CD4-positive, alpha-beta T cell treated with Interleukin-12 subunit alpha and Interleukin-12 subunit beta, for 1 hour (primary cell): ENCODE measurements around the gene C19orf47.
A peak's percentile ranks its signal among the peaks of the same experiment; 100 is the strongest.

ENCODE experiments used
- DNase-seq: peaks from one replicate; pipeline ENCODE4 v3.0.0-alpha.2; 2020

The C19orf47 gene

GRCh38 chr19:40348125-40348913, at the start of gene C19orf47, which contains the start of gene PLD3:
Gene C19orf47, minus strand, starts transcription at chr19:40348397. Its CDS starts 6,540 bp downstream, at chr19:40341857.
Gene PLD3, plus strand, starts transcription at chr19:40348695. Its CDS starts 17,789 bp downstream, at chr19:40366484.
- DNase-seq = peak; percentile 99

- DNase-seq = no peak
These were observed 49.3 kb upstream of the C19orf47 start for GRCh38 chr19:40397568-40397906.

- DNase-seq = no peak
These were observed 48.8 kb upstream of the C19orf47 start for GRCh38 chr19:40396886-40397567.

- no peak for DNase-seq
These were observed 47.8 kb upstream of the C19orf47 start for GRCh38 chr19:40395956-40396355.

GRCh38 chr19:40394816-40395210, 46.6 kb upstream of the C19orf47 start:
- DNase-seq = no peak

- DNase-seq = no peak
These were observed 46.0 kb upstream of the C19orf47 start for GRCh38 chr19:40393894-40394815.

GRCh38 chr19:40392894-40393517, 44.8 kb upstream of the C19orf47 start:
- no peak for DNase-seq

GRCh38 chr19:40392123-40392522, 43.9 kb upstream of the C19orf47 start:
- no peak for DNase-seq

- DNase-seq = no peak
These were observed 42.0 kb upstream of the C19orf47 start, which contains the start of gene HIPK4 for GRCh38 chr19:40390084-40390742. Gene HIPK4, minus strand, starts transcription at chr19:40390181. Its CDS starts 279 bp downstream, at chr19:40389902.

- DNase-seq = no peak
These were observed 41.3 kb upstream of the C19orf47 start for GRCh38 chr19:40389404-40390083.

- DNase-seq = no peak
These were observed 40.3 kb upstream of the C19orf47 start for GRCh38 chr19:40388481-40388880.

GRCh38 chr19:40387155-40387554, 39.0 kb upstream of the C19orf47 start:
- no peak for DNase-seq

GRCh38 chr19:40383668-40384248, 35.6 kb upstream of the C19orf47 start:
- no peak for DNase-seq

GRCh38 chr19:40381321-40381720, 33.1 kb upstream of the C19orf47 start:
- no peak for DNase-seq

GRCh38 chr19:40380199-40381037, 32.2 kb upstream of the C19orf47 start:
- DNase-seq = no peak

GRCh38 chr19:40379446-40380198, 31.4 kb upstream of the C19orf47 start:
- DNase-seq = no peak

GRCh38 chr19:40378509-40378908, 30.3 kb upstream of the C19orf47 start:
- DNase-seq = no peak

GRCh38 chr19:40377876-40378385, 29.7 kb upstream of the C19orf47 start:
- DNase-seq = no peak

- no peak for DNase-seq
These were observed 28.2 kb upstream of the C19orf47 start for GRCh38 chr19:40376286-40376862.
